Skeletal muscle tissue (tissue), 4 donors: ENCODE results near the gene CFAP68. TPM values are rescaled to one million over a fixed set of nuclear protein-coding genes. Genes with fewer than 3 reads are reported as not detected.

Source experiments
- H3K27ac ChIP-seq: one replicate; pipeline ENCODE4 v1.7.0; 2013; ENCODE audit warnings: mild to moderate bottlenecking, low read depth, low read length, inconsistent platforms
- H3K27me3 ChIP-seq, 3 donors: one replicate each; pipeline ENCODE4 v1.7.0; 2013; ENCODE audit warnings: low read length in 3 of 3; ENCODE audit not compliant: control insufficient read depth in 3 of 3, insufficient read depth in 3 of 3
- H3K36me3 ChIP-seq, 3 donors: one replicate each; pipeline ENCODE4 v1.7.0; 2013; ENCODE audit warnings: low read length in 3 of 3; ENCODE audit not compliant: control insufficient read depth in 3 of 3, insufficient read depth in 3 of 3
- H3K4me1 ChIP-seq, 3 donors: one replicate each; pipeline ENCODE4 v1.7.0; 2013; ENCODE audit warnings: low read length in 3 of 3, mild to moderate bottlenecking in 3 of 3; ENCODE audit not compliant: control insufficient read depth in 3 of 3, insufficient read depth in 3 of 3
- H3K4me3 ChIP-seq, 3 donors: one replicate each; pipeline ENCODE4 v1.7.0; 2013; ENCODE audit warnings: low read length in 3 of 3
- H3K9ac ChIP-seq, 3 donors: one replicate each; pipeline ENCODE4 v1.7.0; 2013; ENCODE audit warnings: low read length in 3 of 3, mild to moderate bottlenecking in 3 of 3, moderate library complexity in 2 of 3, low read depth in 1 of 3
- H3K9me3 ChIP-seq, 3 donors: one replicate each; pipeline ENCODE4 v1.7.0; 2013; ENCODE audit warnings: low read length in 3 of 3; ENCODE audit not compliant: control insufficient read depth in 3 of 3
- total RNA-seq: library from RNA; depleted of rRNA; stranded (reverse); fragments of >200 nt; gene quantifications from one replicate; pipeline ENCODE4 v1.2.3, GENCODE V29; 2014
- donor health status: Osteomylitis.

CFAP68 gene
- total RNA-seq, 1 donor from 2014 or later = 6.8 TPM

DNA sequence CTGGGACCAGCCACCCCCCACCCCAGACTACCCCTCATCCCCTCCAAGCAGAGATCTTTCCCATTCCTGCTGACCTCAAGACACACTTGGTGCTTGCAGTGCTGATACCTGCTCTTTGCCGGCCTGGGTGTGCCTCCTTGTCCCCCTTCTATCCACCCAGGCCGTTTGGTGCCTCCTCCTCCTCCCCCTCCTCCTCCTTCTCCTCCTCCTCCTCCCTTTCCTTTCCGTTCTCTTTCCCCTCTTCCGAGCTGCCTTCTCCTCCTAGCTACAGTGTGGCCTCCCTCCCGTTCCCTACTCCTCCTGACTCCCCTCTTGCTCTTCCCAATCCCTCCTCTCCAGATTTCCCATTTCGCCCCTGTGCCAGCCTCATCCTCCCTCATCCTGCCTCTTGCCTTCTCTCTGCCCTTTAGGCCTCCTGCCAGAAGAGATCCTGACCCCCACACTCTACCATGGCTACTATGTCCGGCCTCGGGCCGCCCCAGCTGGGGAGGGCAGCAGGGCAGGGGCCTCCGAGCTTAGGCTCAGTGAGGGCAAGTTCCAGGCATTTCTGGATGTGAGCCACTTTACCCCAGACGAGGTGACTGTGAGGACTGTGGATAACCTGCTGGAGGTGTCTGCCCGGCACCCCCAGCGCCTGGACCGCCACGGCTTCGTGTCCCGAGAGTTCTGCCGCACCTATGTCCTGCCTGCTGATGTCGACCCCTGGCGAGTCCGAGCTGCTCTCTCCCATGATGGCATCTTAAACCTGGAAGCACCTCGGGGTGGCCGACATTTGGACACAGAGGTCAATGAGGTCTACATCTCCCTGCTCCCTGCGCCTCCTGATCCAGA is 33.9 kb downstream of the CFAP68 start:
- H3K27ac ChIP-seq = peak overlapping the region; percentile 98
- H3K9ac ChIP-seq = peak overlapping the region; percentile 92 to 97 (median 95)

DNA sequence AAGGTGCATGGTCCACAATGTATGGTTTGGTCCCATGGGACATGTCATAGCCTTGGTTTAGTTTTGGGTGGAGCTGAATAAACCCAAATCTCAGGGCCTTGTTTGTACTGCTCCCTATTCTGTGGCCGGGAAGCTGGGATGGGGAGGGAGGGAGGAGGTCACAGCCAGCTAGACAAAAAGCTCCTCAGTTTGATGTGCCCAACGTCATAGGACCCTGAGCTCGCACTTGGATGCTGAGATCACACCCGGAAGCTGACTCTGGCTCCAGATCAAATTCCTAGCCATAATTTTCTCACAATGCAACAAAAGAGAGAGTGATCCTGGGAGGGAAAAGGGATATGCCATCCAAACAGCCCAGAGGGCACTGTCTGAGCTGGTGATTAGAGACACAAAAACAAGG is 34.7 kb downstream of the CFAP68 start:
- H3K27me3 ChIP-seq = no peaks in the 10 kb centered on the region
- peak overlapping the region; percentile 92 to 97 (median 95) for H3K9ac ChIP-seq
- H3K27ac ChIP-seq = peak overlapping the region; percentile 98
- H3K36me3 ChIP-seq = peaks cover 18 to 23% (median 21%) of the 10 kb centered on the region in 3 donors
- H3K9me3 ChIP-seq = no peaks in the 10 kb centered on the region
- H3K4me1 ChIP-seq = peaks cover 37 to 59% (median 40%) of the 10 kb centered on the region in 3 donors
- peak overlapping the region; percentile 80 to 86 (median 82) for H3K4me3 ChIP-seq

More for the DNA sequence above, 33.9 kb downstream of the CFAP68 start:
- H3K4me1 ChIP-seq = peaks cover 31 to 60% (median 33%) of the 10 kb centered on the region in 3 donors
- no peaks in the 10 kb centered on the region for H3K27me3 ChIP-seq
- H3K36me3 ChIP-seq = peaks cover 24 to 28% (median 26%) of the 10 kb centered on the region in 3 donors
- no peaks in the 10 kb centered on the region for H3K9me3 ChIP-seq
- H3K4me3 ChIP-seq = peak overlapping the region; percentile 80 to 86 (median 82)

DNA sequence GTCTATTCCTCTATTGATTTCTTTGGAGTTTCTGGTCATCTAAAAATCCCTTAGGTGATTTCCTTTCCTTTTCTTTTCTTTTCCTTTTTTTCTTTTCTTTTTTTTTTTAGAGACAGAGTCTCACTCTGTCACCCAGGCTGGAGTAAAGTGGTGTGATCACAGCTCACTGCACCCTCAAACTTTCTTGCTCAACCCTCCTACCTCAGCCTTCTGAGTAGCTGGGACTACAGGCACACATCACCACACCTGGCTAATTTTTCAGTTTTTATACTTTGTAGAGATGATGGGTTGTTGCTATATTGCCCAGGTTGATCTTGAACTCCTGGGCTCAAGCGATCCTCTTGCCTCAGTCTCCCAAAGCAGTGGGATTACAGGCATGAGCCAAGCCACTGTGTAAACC is 37.4 kb downstream of the CFAP68 start:
- Histone ChIP-seq H3K27me3 (no peaks in the 10 kb centered on the region), H3K36me3 (no peaks in the 10 kb centered on the region), H3K9me3 (no peaks in the 10 kb centered on the region), H3K4me3 (no peak overlapping the region), H3K27ac (peak overlapping the region; percentile 3), H3K9ac (no peak overlapping the region), H3K4me1 (peaks cover 39 to 62% (median 47%) of the 10 kb centered on the region in 3 donors)

DNA sequence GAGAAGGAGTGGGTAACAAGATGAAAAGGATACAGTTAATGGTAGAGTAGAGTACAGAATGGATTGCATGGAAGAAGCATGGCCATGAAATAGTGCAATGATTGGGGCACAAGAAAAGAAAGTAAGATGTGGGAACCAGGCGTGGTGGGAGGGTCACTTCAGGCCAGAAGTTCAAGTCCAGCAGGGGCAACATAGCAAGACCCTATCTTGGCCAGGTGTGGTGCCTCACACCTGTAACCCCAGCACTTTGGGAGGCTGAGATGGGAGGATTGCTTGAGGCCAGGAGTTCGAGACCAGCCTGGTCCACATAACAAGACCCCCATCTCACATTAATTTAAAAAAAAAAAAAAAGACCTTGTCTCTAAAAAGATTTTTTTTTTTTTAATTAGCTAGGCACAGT is 38.0 kb downstream of the CFAP68 start:
- peaks cover 40 to 62% (median 47%) of the 10 kb centered on the region in 3 donors for H3K4me1 ChIP-seq
- H3K4me3 ChIP-seq = no peak overlapping the region
- no peaks in the 10 kb centered on the region for H3K9me3 ChIP-seq
- H3K27me3 ChIP-seq = no peaks in the 10 kb centered on the region
- no peaks in the 10 kb centered on the region for H3K36me3 ChIP-seq
- no peak overlapping the region for H3K9ac ChIP-seq
- peak overlapping the region; percentile 80 for H3K27ac ChIP-seq

- H3K4me1 ChIP-seq = peaks cover 44 to 61% (median 50%) of the 10 kb centered on the region in 3 donors
Measured at GRCh38 chr11:111917788-111918187, 38.4 kb downstream of the CFAP68 start.

GRCh38 chr11:111918390-111919256 is 39.3 kb downstream of the CFAP68 start, which contains the start of gene C11orf52:
C11orf52 (plus strand) TSS chr11:111918913; CDS start chr11:111918973, 60 bp downstream.
- H3K27ac ChIP-seq = peak within 1 kb of the TSS; percentile 80
- peak within 1 kb of the TSS; percentile 49 to 52 (median 49) for H3K4me3 ChIP-seq
- H3K36me3 ChIP-seq = no peaks in the 10 kb centered on the region
- H3K27me3 ChIP-seq = no peaks in the 10 kb centered on the region
- H3K9me3 ChIP-seq = no peaks in the 10 kb centered on the region
- peaks cover 45 to 60% (median 52%) of the 10 kb centered on the region in 3 donors for H3K4me1 ChIP-seq
- peak within 1 kb of the TSS; percentile 50 to 73 (median 54) for H3K9ac ChIP-seq

More at GRCh38 chr11:111917788-111918187, 38.4 kb downstream of the CFAP68 start:
- Histone ChIP-seq H3K27me3 (no peaks in the 10 kb centered on the region), H3K9me3 (no peaks in the 10 kb centered on the region), H3K9ac (peak overlapping the region in 2 of 3 donors; percentile 24 to 73), H3K36me3 (no peaks in the 10 kb centered on the region), H3K27ac (peak overlapping the region; percentile 80), H3K4me3 (no peak overlapping the region)

GRCh38 chr11:111920908-111921307 is 41.6 kb downstream of the CFAP68 start:
- Histone ChIP-seq H3K27ac (peak overlapping the region; percentile 93), H3K4me1 (peaks cover 52 to 69% (median 62%) of the 10 kb centered on the region in 3 donors), H3K4me3 (no peak overlapping the region)

GRCh38 chr11:111921541-111922230 is 42.3 kb downstream of the CFAP68 start:
- Histone ChIP-seq H3K4me1 (peaks cover 60 to 76% (median 69%) of the 10 kb centered on the region in 3 donors), H3K9ac (no peak overlapping the region), H3K27ac (peak overlapping the region; percentile 93)

More at GRCh38 chr11:111920908-111921307, 41.6 kb downstream of the CFAP68 start:
- Histone ChIP-seq H3K27me3 (no peaks in the 10 kb centered on the region), H3K9me3 (no peaks in the 10 kb centered on the region), H3K9ac (no peak overlapping the region), H3K36me3 (no peaks in the 10 kb centered on the region)

DNA sequence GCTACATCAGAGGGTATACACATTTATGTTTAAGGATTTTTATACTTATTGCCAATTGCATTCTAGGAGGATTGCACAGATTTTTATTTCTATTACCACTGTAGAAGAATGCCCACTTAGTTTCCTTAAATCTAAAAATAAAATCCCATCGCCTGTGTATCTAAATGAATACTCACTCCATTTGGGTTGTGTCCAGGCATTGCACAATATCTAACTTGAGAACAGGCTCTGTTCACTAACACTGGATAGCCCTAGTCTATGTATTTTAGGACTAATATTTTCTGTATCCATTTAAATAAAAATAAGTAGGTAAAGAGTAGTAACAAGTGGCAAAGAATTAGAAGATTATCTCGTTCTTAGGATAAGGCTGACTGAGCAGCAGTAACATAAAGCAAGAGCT is 43.5 kb downstream of the CFAP68 start:
- Histone ChIP-seq H3K4me3 (peak overlapping the region; percentile 38 to 52 (median 45)), H3K9me3 (no peaks in the 10 kb centered on the region), H3K36me3 (no peaks in the 10 kb centered on the region), H3K4me1 (peaks cover 66 to 73% (median 73%) of the 10 kb centered on the region in 3 donors), H3K27ac (peak overlapping the region; percentile 93), H3K27me3 (no peaks in the 10 kb centered on the region), H3K9ac (peak overlapping the region; percentile 64 to 80 (median 73))

More at GRCh38 chr11:111921541-111922230, 42.3 kb downstream of the CFAP68 start:
- Histone ChIP-seq H3K27me3 (no peaks in the 10 kb centered on the region), H3K4me3 (no peak overlapping the region), H3K36me3 (no peaks in the 10 kb centered on the region), H3K9me3 (no peaks in the 10 kb centered on the region)
